Upper lobe of right lung (tissue), 1 donor: ENCODE results near the gene PHF20. TPM values are rescaled to one million over a fixed set of nuclear protein-coding genes. Genes with fewer than 3 reads are reported as not detected.
"Not testable (repeated sequence)": the region's sequence is repeated elsewhere in the genome, so short reads cannot be mapped to it uniquely, and the experiment has no call there.

Experiments
- ATAC-seq: fragments of 200-7000 bp; cut with Tn5 transposase; one replicate; pipeline ENCODE4 v1.9.1; 2020; ENCODE audit warnings: mild to moderate bottlenecking, moderate library complexity
- DNase-seq: peaks from one replicate; pipeline ENCODE4 v3.0.0-alpha.2; 2020
- H3K27ac ChIP-seq: fragments of 200-600 bp; one replicate; pipeline ENCODE4 v1.8.0; 2022
- H3K27me3 ChIP-seq: fragments of 200-600 bp; one replicate; pipeline ENCODE4 v1.8.0; 2022; ENCODE audit warnings: mild to moderate bottlenecking
- H3K36me3 ChIP-seq: fragments of 200-600 bp; one replicate; pipeline ENCODE4 v1.8.0; 2022
- H3K4me1 ChIP-seq: fragments of 200-600 bp; one replicate; pipeline ENCODE4 v1.8.0; 2022
- H3K4me3 ChIP-seq: fragments of 200-600 bp; one replicate; pipeline ENCODE4 v1.8.0; 2022; ENCODE audit warnings: mild to moderate bottlenecking
- H3K9me3 ChIP-seq: fragments of 200-600 bp; one replicate; pipeline ENCODE4 v1.8.0; 2022
- CTCF ChIP-seq: fragments of 200-600 bp; IDR thresholded peaks from one replicate; pipeline ENCODE4 v1.8.0; 2022; ENCODE audit warnings: antibody characterized with exemption
- intact Hi-C: fragments of 100-400 bp; cut with DNase I; formaldehyde crosslinking; loops from one replicate; pipeline ENCODE4 v1.11.0; 2022
- total RNA-seq: library from RNA; stranded (reverse); fragmentation: NEBNext Ultra II Directional; extraction: Animal tissue kit (Norgen Biotek cat#: 25700); gene quantifications from one replicate; pipeline ENCODE4 v1.2.1, GENCODE V29; 2021
- donor health status: DM: no; HTN: yes; CAD: no; lungs with severe emphysema.

Gene PHF20
- total RNA-seq, 1 donor from 2014 or later: 56.5 TPM

- Histone ChIP-seq H3K4me3 (no peak overlapping the region), H3K27me3 (no peaks in the 10 kb centered on the region), H3K9me3 (no peaks in the 10 kb centered on the region), H3K4me1 (no peaks in the 10 kb centered on the region), H3K36me3 (peaks cover 1% of the 10 kb centered on the region), H3K27ac (no peak overlapping the region)
- TF ChIP-seq CTCF: no peak
- DNase-seq (no peak), ATAC-seq (no peak)
- intact Hi-C loops: loop anchor here (10.0 kb wide), 1 partner anchor 174 kb away; no protein-coding TSS in a partner anchor
Measured at GRCh38 chr20:35888657-35889056, 116.8 kb downstream of the PHF20 start.

- Histone ChIP-seq H3K36me3 (no peaks in the 10 kb centered on the region), H3K4me3 (no peak overlapping the region), H3K27ac (no peak overlapping the region), H3K27me3 (no peaks in the 10 kb centered on the region), H3K9me3 (no peaks in the 10 kb centered on the region), H3K4me1 (no peaks in the 10 kb centered on the region)
- no peak for ATAC-seq
- intact Hi-C loops: no loop called here
- TF ChIP-seq CTCF: no peak
- DNase-seq: no peak
Measured at GRCh38 chr20:35891375-35891774, 119.6 kb downstream of the PHF20 start.

GRCh38 chr20:35892871-35893270, 121.1 kb downstream of the PHF20 start:
- Histone ChIP-seq H3K36me3 (no peaks in the 10 kb centered on the region), H3K4me3 (no peak overlapping the region), H3K9me3 (no peaks in the 10 kb centered on the region), H3K4me1 (no peaks in the 10 kb centered on the region), H3K27me3 (no peaks in the 10 kb centered on the region), H3K27ac (no peak overlapping the region)
- ATAC-seq: no peak
- intact Hi-C loops: no loop called here
- no peak for DNase-seq
- no peak for TF ChIP-seq CTCF

DNA sequence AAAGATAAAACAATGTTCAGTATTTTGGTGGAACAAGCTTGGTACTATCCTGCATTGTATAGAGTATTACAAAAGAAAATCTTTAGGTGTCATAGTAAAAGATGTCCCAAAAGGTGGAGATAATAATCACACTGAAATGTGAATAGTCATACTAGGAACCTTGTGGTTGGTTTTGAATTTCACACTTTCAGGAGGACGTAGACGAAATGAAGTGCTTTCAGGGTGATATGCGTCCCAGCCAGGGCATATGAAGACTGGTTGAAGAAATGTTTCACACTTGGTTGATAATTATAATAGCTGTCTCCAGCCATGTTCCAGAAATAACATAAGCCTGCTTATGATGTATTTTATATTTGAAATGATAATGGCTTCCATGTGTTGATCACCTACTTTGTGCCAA, 122.1 kb downstream of the PHF20 start:
- ATAC-seq: no peak
- no peaks in the 10 kb centered on the region for H3K4me1 ChIP-seq

DNA sequence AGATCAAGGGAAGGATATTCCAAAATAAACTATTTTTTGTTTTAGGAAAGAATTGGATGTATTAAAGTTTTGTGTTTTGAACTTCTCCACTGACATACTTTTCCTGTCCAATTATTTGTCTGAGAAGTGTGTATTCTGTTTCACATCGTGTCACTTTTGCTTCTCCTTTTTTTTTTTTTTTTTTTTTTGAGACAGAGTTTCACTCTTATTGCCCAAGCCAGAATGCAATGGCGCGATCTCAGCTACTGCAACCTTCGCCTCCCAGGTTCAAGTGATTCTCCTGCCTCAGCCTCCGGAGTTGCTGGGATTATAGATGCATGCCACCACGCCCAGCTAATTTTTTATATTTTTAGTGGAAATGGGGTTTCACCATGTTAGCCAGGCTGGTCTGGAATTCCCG, 123.7 kb downstream of the PHF20 start:
- H3K27me3 ChIP-seq, H3K27ac ChIP-seq, H3K4me3 ChIP-seq, intact Hi-C loops, H3K4me1 ChIP-seq, H3K9me3 ChIP-seq, DNase-seq, ATAC-seq: not testable (repeated sequence)
- H3K36me3 ChIP-seq: peaks cover 14% of the 10 kb centered on the region

More for the DNA sequence above, 122.1 kb downstream of the PHF20 start:
- intact Hi-C loops: no loop called here
- Histone ChIP-seq H3K36me3 (no peaks in the 10 kb centered on the region), H3K4me3 (no peak overlapping the region), H3K27me3 (no peaks in the 10 kb centered on the region), H3K9me3 (no peaks in the 10 kb centered on the region), H3K27ac (no peak overlapping the region)
- no peak for TF ChIP-seq CTCF
- DNase-seq: no peak

DNA sequence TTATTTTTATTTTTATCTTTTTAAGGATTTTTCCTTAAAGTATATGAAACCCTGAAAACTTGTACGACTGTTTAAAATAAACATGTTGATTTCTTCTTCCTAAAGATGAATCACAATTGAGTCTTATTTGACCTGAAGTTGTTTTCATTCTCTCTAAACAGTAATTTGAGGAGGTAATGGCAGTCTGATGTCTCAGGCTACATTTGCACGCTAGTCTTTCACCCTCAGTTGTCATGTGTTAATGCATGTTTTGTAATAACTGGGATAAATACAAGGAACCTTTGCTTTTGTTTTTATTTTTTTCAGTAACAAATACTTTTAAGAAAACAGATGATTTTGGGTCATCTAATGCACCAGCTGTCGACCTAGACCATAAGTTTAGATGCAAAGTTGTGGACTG, 127.2 kb downstream of the PHF20 start:
- no peak for TF ChIP-seq CTCF
- intact Hi-C loops: no loop called here
- H3K36me3 ChIP-seq: peaks cover 19% of the 10 kb centered on the region

GRCh38 chr20:35901230-35901629, 129.4 kb downstream of the PHF20 start:
- DNase-seq, H3K27me3 ChIP-seq, H3K4me3 ChIP-seq, H3K4me1 ChIP-seq, H3K9me3 ChIP-seq, ATAC-seq, intact Hi-C loops, H3K27ac ChIP-seq: not testable (repeated sequence)
- peaks cover 29% of the 10 kb centered on the region for H3K36me3 ChIP-seq

More for the DNA sequence above, 127.2 kb downstream of the PHF20 start:
- Histone ChIP-seq H3K27me3 (no peaks in the 10 kb centered on the region), H3K4me3 (no peak overlapping the region), H3K27ac (no peak overlapping the region), H3K9me3 (no peaks in the 10 kb centered on the region), H3K4me1 (no peaks in the 10 kb centered on the region)
- ATAC-seq (no peak), DNase-seq (no peak)
